Activated gamma-delta T cell (primary cell): Measurements from ENCODE around the gene ABHD5.

Experiments used
- DNase-seq: peaks from one replicate; lab custom pipeline; 2025; lab: John Stamatoyannopoulos, UW

ABHD5 gene

GRCh38 chr3:43755516-43756200 lies 64.9 kb downstream of the ABHD5 start:
- DNase-seq, result no peak

DNA sequence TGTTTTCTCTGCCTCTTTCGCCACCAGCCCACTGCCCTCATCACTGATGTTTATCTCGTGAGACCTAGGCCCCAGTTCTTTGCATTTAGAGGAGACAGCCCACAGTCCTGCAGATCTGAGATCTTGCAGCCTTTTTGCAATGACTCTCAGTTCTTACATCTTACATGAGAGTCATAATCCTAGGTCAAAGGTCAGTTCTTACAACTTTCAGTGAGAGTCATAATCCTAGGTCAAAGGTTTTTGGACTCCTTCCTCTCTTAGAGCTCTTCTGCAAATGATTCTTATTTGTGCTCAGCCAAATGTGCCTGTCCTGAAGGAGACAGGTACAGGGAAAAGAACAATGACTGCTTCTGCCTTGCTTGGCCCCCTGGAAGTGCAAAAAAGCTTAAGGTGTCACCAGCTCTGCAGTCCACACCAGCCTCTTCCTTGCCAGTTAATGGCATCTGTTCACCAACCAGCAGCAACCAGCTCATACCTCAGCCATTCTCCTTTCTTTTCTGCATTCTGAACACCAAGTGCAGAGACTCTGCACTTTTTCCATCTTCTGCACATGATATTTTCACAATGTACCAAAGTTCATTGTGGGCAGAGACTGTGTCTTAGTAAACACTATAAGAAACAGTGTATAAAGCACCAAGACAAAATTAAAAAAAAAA lies 67.1 kb downstream of the ABHD5 start:
- no peak for DNase-seq

GRCh38 chr3:43758592-43759225 lies 68.0 kb downstream of the ABHD5 start:
- no peak for DNase-seq

DNA sequence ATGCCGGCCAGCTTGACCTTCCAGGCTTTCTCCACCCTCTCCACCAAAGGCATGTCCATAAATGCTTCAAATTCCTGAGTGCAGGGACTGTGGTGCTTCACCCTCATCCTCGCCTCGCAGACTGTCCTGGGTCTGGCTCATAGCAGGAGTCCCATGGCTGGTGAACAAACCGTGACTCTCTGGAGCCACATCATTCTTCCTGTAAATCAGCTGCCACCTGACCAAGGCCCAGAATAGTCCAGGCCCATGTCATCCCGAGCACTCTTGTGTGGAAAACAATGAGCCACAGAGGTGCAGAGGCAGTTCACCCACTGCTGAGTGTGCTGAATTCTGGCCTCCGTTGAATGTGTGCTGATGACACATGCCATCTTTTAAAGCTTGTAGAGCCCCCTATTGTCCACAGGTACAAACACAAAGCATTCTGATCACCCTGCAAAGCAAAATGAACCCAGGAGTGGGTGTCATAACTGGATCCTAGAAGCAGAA lies 68.6 kb downstream of the ABHD5 start:
- DNase-seq, result no peak

DNA sequence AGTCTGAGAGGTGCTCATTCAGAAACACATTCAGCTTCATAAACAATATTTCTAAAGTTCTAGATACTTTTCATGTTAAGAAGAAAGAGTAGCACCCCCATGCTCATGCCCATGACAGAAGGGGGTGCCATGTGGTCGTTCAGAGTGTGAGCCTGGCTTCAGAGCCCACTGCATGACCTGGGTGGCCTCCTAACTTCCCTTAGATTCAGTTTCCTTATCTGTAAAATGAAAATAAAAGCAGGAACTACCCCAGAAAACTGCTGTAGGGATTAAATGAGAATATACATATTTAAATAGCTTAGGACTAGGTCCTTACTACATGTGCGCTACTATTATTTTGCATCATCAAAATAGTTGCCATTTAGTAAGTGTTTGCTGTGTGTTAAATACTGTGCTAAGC lies 69.2 kb downstream of the ABHD5 start:
- no peak for DNase-seq

- no peak for DNase-seq
Observed at GRCh38 chr3:43760938-43761337, 70.2 kb downstream of the ABHD5 start.

DNA sequence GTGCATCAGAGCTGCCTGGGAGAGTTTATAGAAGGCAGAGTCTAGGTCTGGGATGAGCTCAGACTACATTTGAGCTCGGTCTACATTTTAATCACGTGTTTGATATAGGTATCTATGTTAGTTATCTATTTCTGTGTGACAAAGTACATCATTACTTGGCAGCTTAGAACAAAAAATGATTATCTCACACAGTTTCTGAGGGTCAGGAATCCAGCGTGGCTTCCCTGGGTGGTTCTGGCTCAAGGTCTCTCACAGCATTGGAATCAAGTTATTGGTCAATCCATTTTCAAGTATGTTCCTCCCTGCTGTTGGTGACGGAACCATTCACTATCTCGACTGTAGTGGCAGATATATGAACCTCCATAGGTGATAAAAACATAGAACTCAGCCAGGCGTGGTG lies 71.7 kb downstream of the ABHD5 start:
- no peak for DNase-seq

DNA sequence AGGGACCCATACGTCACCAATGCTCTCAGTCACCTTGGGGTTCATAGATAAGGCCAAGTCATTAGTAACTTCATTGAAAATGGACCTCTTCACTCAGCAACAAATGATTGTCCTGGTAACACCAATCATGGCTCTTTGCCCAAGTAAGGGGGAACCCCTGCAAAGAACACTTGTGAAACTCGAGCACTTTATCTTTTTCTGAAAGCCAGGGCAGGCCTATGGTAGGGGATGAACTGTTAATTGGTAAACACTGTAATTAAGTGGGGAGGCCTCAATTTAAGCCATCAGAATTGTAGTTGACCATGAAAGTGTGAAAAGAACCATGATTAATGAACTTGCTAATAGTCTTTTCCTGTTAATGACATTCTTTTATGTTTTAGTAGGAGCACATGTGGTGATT lies 73.3 kb downstream of the ABHD5 start:
- DNase-seq, result no peak

DNA sequence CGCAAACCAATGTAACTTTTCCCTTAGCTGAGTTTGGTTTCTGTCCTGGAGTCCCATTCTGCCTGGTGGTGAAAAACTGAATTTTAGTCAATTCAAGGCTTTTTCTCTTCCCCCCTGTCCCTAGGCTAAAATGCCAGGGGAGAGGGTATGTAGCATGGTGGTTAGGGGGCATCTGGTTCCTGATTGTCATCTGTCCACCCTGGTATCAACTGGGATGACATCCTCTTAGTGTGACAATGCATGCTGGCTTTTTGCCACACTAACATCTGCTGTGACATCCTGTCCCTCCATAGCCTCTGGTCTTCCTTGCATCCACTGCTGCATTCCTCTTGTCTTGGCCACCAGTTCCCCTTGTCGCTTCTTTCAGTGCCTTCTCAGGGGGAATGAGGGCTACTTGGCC lies 73.7 kb downstream of the ABHD5 start:
- DNase-seq, result no peak

DNA sequence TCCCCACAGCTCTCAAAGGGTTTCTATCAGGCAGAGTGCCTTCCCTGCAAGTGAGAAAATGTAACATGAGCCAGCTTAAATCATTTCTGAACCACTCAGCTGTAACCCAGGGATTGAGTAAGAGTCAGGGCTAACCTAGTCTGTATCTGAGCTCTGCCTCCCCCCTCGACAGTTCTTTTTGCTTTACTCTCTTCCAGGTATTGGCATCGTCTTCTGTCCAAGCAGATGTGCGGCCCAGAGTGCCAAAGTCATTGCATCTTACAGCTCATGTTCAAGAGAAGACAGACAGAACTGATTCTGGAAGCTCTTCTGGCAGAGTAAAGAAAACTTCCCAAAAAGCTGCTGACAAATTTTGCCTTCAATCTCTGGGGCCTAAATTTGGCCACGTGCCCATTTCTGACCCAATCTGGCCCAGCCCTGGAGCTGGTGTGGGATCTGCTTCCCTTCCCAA lies 74.8 kb downstream of the ABHD5 start:
- DNase-seq, result no peak

DNA sequence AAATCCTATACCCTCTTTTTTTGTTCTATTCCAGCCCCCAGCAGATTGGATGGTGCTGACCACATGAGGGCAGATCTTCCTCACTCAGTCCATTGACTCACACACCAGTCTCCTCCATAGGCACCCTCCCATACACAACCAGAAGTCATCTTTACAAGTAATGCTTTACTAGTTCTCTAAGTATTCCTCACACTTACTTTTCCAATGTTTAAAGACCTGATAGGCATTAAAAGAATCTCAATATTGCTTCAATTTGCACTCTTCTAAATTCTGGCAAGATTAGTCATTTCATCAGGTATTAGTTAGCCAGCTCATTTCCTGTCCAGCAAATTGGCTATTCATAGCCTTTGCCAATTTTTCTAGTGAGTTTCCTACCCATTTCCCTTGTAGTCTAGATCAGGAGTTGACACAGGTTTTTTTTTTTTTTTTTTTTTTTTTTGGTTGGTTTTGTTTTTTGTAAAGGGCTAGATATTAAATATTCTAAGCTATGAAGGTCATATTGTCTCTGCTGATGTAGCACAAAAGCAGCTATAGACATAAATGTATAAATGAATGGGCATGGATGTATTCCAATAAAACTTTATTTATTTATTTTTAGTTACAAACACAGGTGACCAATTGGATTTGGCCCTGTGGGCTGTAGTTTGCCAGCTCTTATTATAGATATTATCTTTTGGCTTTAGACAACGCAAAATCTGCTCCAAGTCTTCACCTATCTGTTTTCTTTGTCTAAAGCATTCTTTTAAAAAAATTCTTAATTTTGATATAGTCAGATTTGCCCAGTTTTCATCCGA lies 76.1 kb downstream of the ABHD5 start:
- DNase-seq, result no peak

DNA sequence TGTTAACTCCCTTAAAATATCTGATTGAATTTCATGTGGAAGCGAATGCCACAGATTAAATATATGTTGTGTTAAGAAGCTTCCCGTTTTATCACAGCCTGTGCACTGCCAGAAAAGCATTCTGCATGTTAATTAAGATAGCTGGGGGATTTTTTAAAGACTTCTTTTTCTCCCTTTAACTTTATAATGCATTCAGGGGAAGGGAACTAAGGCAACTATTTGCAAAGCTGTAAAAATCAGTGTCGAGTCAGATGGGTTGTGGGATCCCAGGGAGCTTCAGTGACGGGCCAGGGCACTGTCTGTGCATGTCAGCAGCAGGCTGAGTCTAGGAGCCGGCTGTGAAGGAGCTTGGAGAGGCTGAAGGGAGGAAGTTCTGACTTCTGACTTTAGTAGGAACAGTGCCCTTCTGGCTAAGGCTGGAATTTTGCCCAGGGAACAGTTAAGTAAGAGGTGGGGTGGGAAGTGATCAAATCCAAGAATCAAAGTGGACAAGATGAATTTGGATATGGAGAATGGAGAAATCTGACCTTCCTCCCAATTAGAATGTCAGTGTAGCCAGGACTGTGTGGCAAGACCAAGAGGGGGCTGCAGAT lies 77.7 kb downstream of the ABHD5 start:
- DNase-seq, result no peak

- DNase-seq, result no peak
Observed at GRCh38 chr3:43769097-43769884, 78.6 kb downstream of the ABHD5 start.

DNA sequence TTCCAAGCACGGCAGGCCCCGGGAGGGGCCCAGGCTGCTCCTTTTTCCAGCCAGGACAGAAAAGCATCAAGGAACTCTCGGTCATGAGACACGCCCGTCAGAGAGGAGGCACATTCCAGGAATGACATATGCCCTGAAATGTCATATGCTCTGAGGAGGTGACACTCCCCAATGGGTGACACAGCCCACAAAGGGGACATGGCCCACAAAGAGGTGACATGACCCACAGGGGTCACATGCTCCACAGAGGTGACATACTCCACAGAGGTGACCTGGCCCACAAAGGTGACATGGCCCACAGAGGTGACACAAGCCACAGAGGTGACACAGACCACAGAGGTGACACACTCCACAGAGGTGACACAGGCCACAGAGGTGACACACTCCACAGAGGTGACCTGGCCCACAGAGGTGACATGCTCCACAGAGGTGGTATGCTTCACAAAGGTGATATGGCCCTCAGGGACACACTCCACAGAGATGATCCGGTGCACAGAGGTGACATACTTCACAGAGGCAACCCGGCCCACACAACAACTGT lies 79.2 kb downstream of the ABHD5 start:
- no peak for DNase-seq

DNA sequence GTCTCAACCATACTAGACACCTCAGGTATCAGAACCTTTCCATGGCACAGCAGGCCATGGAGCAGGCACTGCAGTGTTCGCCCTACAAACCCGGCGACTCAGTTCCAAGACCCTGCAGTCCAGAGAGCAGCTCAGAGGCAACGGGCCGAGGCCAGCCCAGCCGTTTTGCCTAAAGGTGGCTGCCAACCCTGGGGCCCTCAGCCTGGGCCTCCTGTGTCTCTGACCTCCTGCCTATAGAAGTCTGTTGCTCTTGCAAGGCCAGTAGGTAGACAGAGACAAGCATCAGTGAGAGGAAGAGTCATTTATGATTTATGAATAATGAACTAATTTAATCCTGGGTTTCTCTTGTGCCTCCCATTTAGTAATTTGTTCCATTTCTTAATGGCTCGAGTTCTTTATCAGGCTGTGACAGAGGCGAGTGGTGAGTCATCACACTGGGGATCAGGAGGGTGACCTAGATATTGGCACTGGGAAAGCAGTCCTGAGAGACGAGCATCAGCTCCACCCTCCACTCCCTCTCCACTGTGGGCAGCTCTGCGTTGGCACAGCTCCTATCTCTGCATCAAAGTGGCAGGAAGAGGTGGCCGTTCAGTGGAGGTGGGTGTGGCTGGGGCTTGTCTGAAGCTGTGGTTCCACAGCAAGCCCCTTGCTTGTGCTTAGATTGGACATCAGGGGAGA lies 79.8 kb downstream of the ABHD5 start:
- no peak for DNase-seq

GRCh38 chr3:43771610-43772009 lies 80.9 kb downstream of the ABHD5 start:
- no peak for DNase-seq

DNA sequence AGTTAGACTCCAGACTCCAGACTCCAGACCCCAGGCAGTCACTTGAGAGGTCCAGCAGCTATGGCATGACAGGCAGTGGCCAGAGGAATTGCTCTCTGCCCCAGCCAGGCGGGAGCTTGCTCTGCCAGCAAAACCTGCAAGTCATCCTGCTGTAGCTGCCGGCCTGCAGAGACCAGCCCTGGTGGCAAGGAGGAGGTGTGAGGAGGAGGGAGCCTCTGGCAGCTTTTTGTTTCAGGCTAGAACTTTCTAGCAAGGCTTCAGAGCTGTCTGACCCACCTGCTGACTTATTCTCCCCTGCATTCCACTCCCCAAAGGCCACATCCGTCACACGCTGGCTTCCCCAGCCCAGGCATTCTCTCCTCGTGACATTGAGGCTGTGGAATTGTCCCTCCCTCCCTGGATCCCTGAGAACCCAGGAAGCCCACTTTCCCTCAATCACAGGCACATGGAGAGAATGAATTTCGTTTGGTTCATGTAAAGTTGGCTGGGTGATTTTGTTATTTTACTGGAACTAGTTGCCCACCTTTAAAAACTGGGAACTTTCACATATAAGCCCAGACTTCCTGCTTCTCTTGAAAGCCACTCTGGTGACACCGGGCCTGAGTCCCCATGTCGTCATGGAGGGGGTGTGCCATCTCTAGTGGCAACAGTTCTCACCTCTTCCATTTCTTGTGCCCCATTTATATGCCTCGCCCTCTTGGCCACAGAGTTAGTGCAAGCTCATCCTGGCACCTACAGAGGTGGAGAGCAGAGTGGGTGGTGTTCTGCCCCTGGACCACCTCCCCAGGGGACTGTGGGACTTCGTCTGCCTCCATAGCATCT lies 82.7 kb downstream of the ABHD5 start:
- no peak for DNase-seq

DNA sequence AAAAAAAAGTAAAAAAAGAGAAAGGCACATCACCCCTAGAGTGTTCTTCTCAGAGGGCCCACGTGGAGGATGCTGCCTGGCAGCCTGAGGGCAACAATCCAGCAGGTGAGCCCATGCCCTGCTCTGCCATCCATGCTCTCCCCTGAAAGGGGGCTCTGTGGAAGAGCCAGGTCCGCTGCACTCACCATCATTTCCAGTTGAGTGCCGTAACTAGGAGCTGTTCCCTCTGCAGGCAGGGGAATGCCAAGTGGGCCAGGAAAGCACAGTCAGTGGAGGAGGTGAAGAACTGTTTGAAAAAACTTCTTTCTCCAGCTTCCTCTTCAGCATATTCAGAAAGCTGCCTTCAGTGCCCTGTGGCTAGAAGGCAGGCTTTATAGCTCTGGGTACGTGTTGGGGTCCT lies 84.1 kb downstream of the ABHD5 start:
- no peak for DNase-seq

- no peak for DNase-seq
Observed at GRCh38 chr3:43776101-43776500, 85.4 kb downstream of the ABHD5 start.
